Uterus (tissue), 4 donors: ENCODE results near the gene NOL12. TPM values are rescaled to one million over a fixed set of nuclear protein-coding genes. Genes with fewer than 3 reads are reported as not detected.

ENCODE experiments used
- DNase-seq, 2 donors: peaks; one replicate each; pipeline ENCODE4 v3.0.0-alpha.2; 2019 to 2020
- H3K27ac ChIP-seq, 2 donors: fragments of 200-600 bp; sonication (generic); 1 replicate in 1 of 2; 2 replicates in 1 of 2; pipeline ENCODE4 v1.5.1; 2016 to 2018
- H3K27me3 ChIP-seq, 2 donors: fragments of 200-600 bp; sonication (generic); one replicate each; pipeline ENCODE4 v1.5.1; 2018 to 2019; ENCODE audit warnings: control low read depth in 1 of 2
- H3K36me3 ChIP-seq, 2 donors: fragments of 200-600 bp; sonication (generic); one replicate each; pipeline ENCODE4 v1.5.1; 2019; ENCODE audit warnings: control low read depth in 1 of 2
- H3K4me1 ChIP-seq, 2 donors: fragments of 200-600 bp; sonication (generic); one replicate each; pipeline ENCODE4 v1.5.1; 2018 to 2019; ENCODE audit warnings: control low read depth in 1 of 2
- H3K4me3 ChIP-seq, 2 donors: fragments of 200-600 bp; sonication (generic); 1 replicate in 1 of 2; 2 replicates in 1 of 2; pipeline ENCODE4 v1.5.1; 2018 to 2019; ENCODE audit warnings: mild to moderate bottlenecking in 1 of 2
- H3K9me3 ChIP-seq, 2 donors: fragments of 200-600 bp; sonication (generic); one replicate each; pipeline ENCODE4 v1.5.1; 2019; ENCODE audit warnings: control low read depth in 1 of 2
- CTCF ChIP-seq, 4 experiments: fragments of 200-600 bp in 2 of 4; fragments of 450-650 bp in 2 of 4; sonication (generic) in 2 of 4; IDR thresholded peaks; one replicate each; pipeline ENCODE4 v1.5.1; 2016 to 2019; ENCODE audit warnings: antibody characterized with exemption in 4 of 4, mild to moderate bottlenecking in 2 of 4, moderate library complexity in 1 of 4
- POLR2A ChIP-seq, 2 donors: fragments of 450-650 bp; IDR thresholded peaks; one replicate each; pipeline ENCODE4 v1.6.1; 2016; ENCODE audit warnings: antibody characterized with exemption in 2 of 2, mild to moderate bottlenecking in 1 of 2, moderate library complexity in 1 of 2
- intact Hi-C: fragments of 100-400 bp; cut with DNase I; formaldehyde crosslinking; loops from one replicate; pipeline ENCODE4 v1.15.1; 2023; ENCODE audit warnings: low total_unique reads
- total RNA-seq, 4 donors: library from RNA; depleted of rRNA in 3 of 4; stranded (reverse); fragments of >200 nt in 3 of 4; gene quantifications; one replicate each; pipeline versions ENCODE4 v1.1.0 to v1.2.4, GENCODE V29; 2014 to 2023
- donor health status: DM: yes; HTN: yes; CAD: no.

The NOL12 gene
- total RNA-seq, 4 donors from 2014 or later = 11.8 to 74.3 (median 20.9) TPM

- intact Hi-C loops = no loop called here
- peak overlapping the region; percentile 93 to 99 for H3K27ac ChIP-seq
These were observed 11.9 kb upstream of the NOL12 start for GRCh38 chr22:37674248-37674647.

GRCh38 chr22:37674951-37675929 lies 10.9 kb upstream of the NOL12 start, which contains the start of gene LGALS1:
TSS of gene LGALS1 (plus strand) at chr22:37675636. CDS start at chr22:37675703, 67 bp downstream.
- H3K27ac ChIP-seq = peak within 1 kb of the TSS; percentile 93 to 99
- no peaks in the 10 kb centered on the region for H3K9me3 ChIP-seq
- no peaks in the 10 kb centered on the region for H3K36me3 ChIP-seq
- DNase-seq = peak; percentile 100
- H3K4me1 ChIP-seq = peaks cover 3 to 18% of the 10 kb centered on the region in 2 donors
- H3K4me3 ChIP-seq = peak within 1 kb of the TSS; percentile 68 to 78
- H3K27me3 ChIP-seq = no peaks in the 10 kb centered on the region
- peak; percentile 47 to 74 for TF ChIP-seq POLR2A (IDR thresholded peaks at IDR 0.05)
- TF ChIP-seq CTCF (IDR thresholded peaks at IDR 0.05) = peak; percentile 16 to 54 (median 39)
- intact Hi-C loops = no loop called here

More at GRCh38 chr22:37674248-37674647, 11.9 kb upstream of the NOL12 start:
- Histone ChIP-seq H3K4me1 (peaks cover 3 to 18% of the 10 kb centered on the region in 2 donors), H3K9me3 (no peaks in the 10 kb centered on the region), H3K36me3 (no peaks in the 10 kb centered on the region), H3K4me3 (no peak overlapping the region), H3K27me3 (no peaks in the 10 kb centered on the region)
- DNase-seq = no peak
- TF ChIP-seq CTCF (IDR thresholded peaks at IDR 0.05) (no peak), POLR2A (IDR thresholded peaks at IDR 0.05) (no peak)

- Histone ChIP-seq H3K36me3 (no peaks in the 10 kb centered on the region), H3K4me1 (peaks cover 3 to 18% of the 10 kb centered on the region in 2 donors), H3K9me3 (no peaks in the 10 kb centered on the region), H3K4me3 (peak overlapping the region; percentile 68 to 78), H3K27ac (peak overlapping the region; percentile 93 to 99), H3K27me3 (no peaks in the 10 kb centered on the region)
- intact Hi-C loops = no loop called here
- TF ChIP-seq CTCF (IDR thresholded peaks at IDR 0.05) = no peak
- TF ChIP-seq POLR2A (IDR thresholded peaks at IDR 0.05) = no peak
- DNase-seq = peak; percentile 55 to 69
These were observed 10.0 kb upstream of the NOL12 start for GRCh38 chr22:37675930-37676735.

GRCh38 chr22:37676736-37677492 lies 9.2 kb upstream of the NOL12 start:
- Histone ChIP-seq H3K9me3 (no peaks in the 10 kb centered on the region), H3K4me3 (peak overlapping the region; percentile 68 to 78), H3K27me3 (no peaks in the 10 kb centered on the region), H3K36me3 (no peaks in the 10 kb centered on the region), H3K4me1 (peaks cover 3 to 24% of the 10 kb centered on the region in 2 donors), H3K27ac (peak overlapping the region; percentile 93 to 99)
- peak; percentile 96 to 98 for DNase-seq
- TF ChIP-seq POLR2A (IDR thresholded peaks at IDR 0.05) (peak in 1 of 2 donors; percentile 68), CTCF (IDR thresholded peaks at IDR 0.05) (no peak)
- intact Hi-C loops = no loop called here
